Tibial artery (tissue), 4 donors: ENCODE measurements around the gene IFNL1.

Experiments used
- DNase-seq, 2 donors: peaks; one replicate each; pipeline ENCODE4 v3.0.0-alpha.2; 2019
- H3K27ac ChIP-seq, 2 donors: fragments of 200-600 bp; sonication (generic) in 1 of 2; 1 replicate in 1 of 2; 2 replicates in 1 of 2; pipeline ENCODE4 v1.5.1; 2018 to 2019; ENCODE audit warnings: mild to moderate bottlenecking in 1 of 2
- H3K27me3 ChIP-seq, 2 donors: fragments of 200-600 bp; sonication (generic) in 1 of 2; one replicate each; pipeline versions ENCODE4 v1.5.1 to v1.6.0; 2016 to 2019
- H3K36me3 ChIP-seq, 3 donors: fragments of 200-600 bp; sonication (generic) in 2 of 3; one replicate each; pipeline ENCODE4 v1.5.1; 2016 to 2019; ENCODE audit warnings: mild to moderate bottlenecking in 2 of 3
- H3K4me1 ChIP-seq, 4 donors: fragments of 200-600 bp; sonication (generic) in 2 of 4; 1 replicate in 3 of 4; 2 replicates in 1 of 4; pipeline ENCODE4 v1.5.1; 2016 to 2019
- H3K4me3 ChIP-seq, 2 donors: fragments of 200-600 bp; sonication (generic) in 1 of 2; 1 replicate in 1 of 2; 2 replicates in 1 of 2; pipeline ENCODE4 v1.5.1; 2018 to 2019; ENCODE audit warnings: mild to moderate bottlenecking in 2 of 2
- H3K9me3 ChIP-seq, 3 donors: fragments of 200-600 bp; sonication (generic) in 1 of 3; one replicate each; pipeline ENCODE4 v1.5.1; 2016 to 2019
- CTCF ChIP-seq, 2 experiments: fragments of 200-600 bp in 1 of 2; fragments of 450-650 bp in 1 of 2; IDR thresholded peaks; one replicate each; pipeline ENCODE4 v1.5.1; 2017 to 2019; ENCODE audit warnings: antibody characterized with exemption in 2 of 2, mild to moderate bottlenecking in 1 of 2, moderate library complexity in 1 of 2
- intact Hi-C: fragments of 100-400 bp; cut with DNase I; formaldehyde crosslinking; loops from one replicate; pipeline ENCODE4 v1.15.0; 2023; ENCODE audit warnings: low total_unique reads

IFNL1 gene

GRCh38 chr19:39318071-39318470 lies 21.9 kb downstream of the IFNL1 start:
- no peak overlapping the region for H3K4me3 ChIP-seq
- H3K27me3 ChIP-seq = peaks cover 0 to 45% of the 10 kb centered on the region in 2 donors
- H3K9me3 ChIP-seq = no peaks in the 10 kb centered on the region
- peaks cover 0 to 13% (median 5%) of the 10 kb centered on the region in 4 donors for H3K4me1 ChIP-seq
- DNase-seq = no peak
- intact Hi-C loops = no loop called here
- no peak overlapping the region for H3K27ac ChIP-seq
- no peak for TF ChIP-seq CTCF (IDR thresholded peaks at IDR 0.05)
- H3K36me3 ChIP-seq = peaks cover 0 to 14% (median 0%) of the 10 kb centered on the region in 3 donors

GRCh38 chr19:39318690-39319089 lies 22.5 kb downstream of the IFNL1 start:
- TF ChIP-seq CTCF (IDR thresholded peaks at IDR 0.05) = no peak
- Histone ChIP-seq H3K4me1 (peaks cover 0 to 13% (median 5%) of the 10 kb centered on the region in 4 donors), H3K4me3 (no peak overlapping the region), H3K27me3 (peaks cover 0 to 43% of the 10 kb centered on the region in 2 donors), H3K36me3 (peaks cover 0 to 14% (median 0%) of the 10 kb centered on the region in 3 donors), H3K9me3 (no peaks in the 10 kb centered on the region), H3K27ac (no peak overlapping the region)
- intact Hi-C loops = no loop called here
- DNase-seq = no peak

- Histone ChIP-seq H3K4me3 (no peak overlapping the region), H3K27me3 (peaks cover 0 to 37% of the 10 kb centered on the region in 2 donors), H3K9me3 (no peaks in the 10 kb centered on the region), H3K36me3 (peaks cover 0 to 8% (median 0%) of the 10 kb centered on the region in 3 donors), H3K4me1 (peaks cover 0 to 13% (median 5%) of the 10 kb centered on the region in 4 donors), H3K27ac (no peak overlapping the region)
- TF ChIP-seq CTCF (IDR thresholded peaks at IDR 0.05) = no peak
- intact Hi-C loops = no loop called here
- no peak for DNase-seq
Observed at GRCh38 chr19:39319098-39319891, 23.1 kb downstream of the IFNL1 start.

- H3K4me3 ChIP-seq = peak overlapping the region in 1 of 2 donors; percentile 49
- intact Hi-C loops = loop anchor here (10.0 kb wide), 1 partner anchor 345 kb away; the partner anchor contains the start of gene FBXO17
- peaks cover 0 to 2% (median 0%) of the 10 kb centered on the region in 3 donors for H3K36me3 ChIP-seq
- H3K27ac ChIP-seq = no peak overlapping the region
- peaks cover 0 to 37% of the 10 kb centered on the region in 2 donors for H3K27me3 ChIP-seq
- DNase-seq = no peak
- TF ChIP-seq CTCF (IDR thresholded peaks at IDR 0.05) = no peak
- H3K9me3 ChIP-seq = no peaks in the 10 kb centered on the region
- H3K4me1 ChIP-seq = peaks cover 0 to 13% (median 5%) of the 10 kb centered on the region in 4 donors
Observed at GRCh38 chr19:39319892-39320248, 23.7 kb downstream of the IFNL1 start.

- no peaks in the 10 kb centered on the region for H3K36me3 ChIP-seq
- no peak for TF ChIP-seq CTCF (IDR thresholded peaks at IDR 0.05)
- H3K4me3 ChIP-seq = peak overlapping the region; percentile 31 to 49
- H3K27ac ChIP-seq = no peak overlapping the region
- no peak for DNase-seq
- intact Hi-C loops = loop anchor here (10.0 kb wide), 1 partner anchor 346 kb away; the partner anchor contains the start of gene FBXO17
- H3K9me3 ChIP-seq = no peaks in the 10 kb centered on the region
- peaks cover 0 to 13% (median 5%) of the 10 kb centered on the region in 4 donors for H3K4me1 ChIP-seq
- peaks cover 0 to 39% of the 10 kb centered on the region in 2 donors for H3K27me3 ChIP-seq
Observed at GRCh38 chr19:39321117-39321831, 25.1 kb downstream of the IFNL1 start.
